MCF 10A (cell line): Measurements from ENCODE around the gene ZNRF3. TPM values are rescaled to one million over a fixed set of nuclear protein-coding genes. Genes with fewer than 3 reads are reported as not detected.

ENCODE experiments used
- BruUV-seq: library from RNA; stranded (reverse); fragments of 400-500 nt; replicated peaks from 2 replicates; lab custom pipeline; 2021; lab: Mats Ljungman, UMichigan
- CTCF ChIA-PET: fragments of 300-600 bp; sonication (Branson Sonifier 250); formaldehyde crosslinking; extraction: SDS; loops from one replicate; lab custom pipeline; 2021; ENCODE audit warnings: antibody characterized with exemption, inconsistent platforms; lab: Yijun Ruan, JAX
- POLR2A ChIA-PET: fragments of 300-600, 350-650 bp; sonication (Branson Sonifier 250); formaldehyde crosslinking; extraction: SDS; loops from one replicate; lab custom pipeline; 2020; ENCODE audit warnings: antibody characterized with exemption, inconsistent platforms; lab: Yijun Ruan, JAX
- DNase-seq: peaks from one replicate; pipeline ENCODE4 v3.0.0-alpha.2; 2018; ENCODE audit not compliant: unreplicated experiment
- H3K27ac Mint-ChIP-seq: one replicate; pipeline ENCODE4 v1.8.0; 2022; ENCODE audit warnings: mild to moderate bottlenecking, low read depth, mixed read lengths; ENCODE audit not compliant: unreplicated experiment
- H3K27me3 Mint-ChIP-seq: one replicate; pipeline ENCODE4 v1.8.0; 2022; ENCODE audit warnings: mixed read lengths; ENCODE audit not compliant: insufficient read depth, unreplicated experiment
- H3K36me3 Mint-ChIP-seq: one replicate; pipeline ENCODE4 v1.8.0; 2022; ENCODE audit warnings: mild to moderate bottlenecking, moderate library complexity, mixed read lengths; ENCODE audit not compliant: insufficient read depth, unreplicated experiment
- H3K4me1 Mint-ChIP-seq: one replicate; pipeline ENCODE4 v1.8.0; 2022; ENCODE audit warnings: mixed read lengths; ENCODE audit not compliant: insufficient read depth, unreplicated experiment
- H3K4me3 Mint-ChIP-seq: one replicate; pipeline ENCODE4 v1.8.0; 2022; ENCODE audit warnings: mild to moderate bottlenecking, moderate library complexity, mixed read lengths; ENCODE audit not compliant: unreplicated experiment
- H3K9me3 Mint-ChIP-seq: one replicate; pipeline ENCODE4 v1.8.0; 2022; ENCODE audit warnings: mixed read lengths; ENCODE audit not compliant: unreplicated experiment
- CTCF ChIP-seq: fragments of 200-600 bp; IDR thresholded peaks from one replicate; pipeline ENCODE4 v1.8.0; 2022; ENCODE audit warnings: antibody characterized with exemption, mild to moderate bottlenecking; ENCODE audit not compliant: unreplicated experiment
- intact Hi-C: fragments of 100-400 bp; cut with micrococcal nuclease; formaldehyde crosslinking; loops from 2 replicates; pipeline ENCODE4 v1.14.1; 2022
- total RNA-seq: library from RNA; stranded (reverse); gene quantifications from 2 replicates; pipeline ENCODE4 v1.2.3, GENCODE V29; 2022

ZNRF3 gene
- total RNA-seq, 1 experiment from 2014 or later, result 7.1 TPM

- no TSS peak for BruUV-seq
- no peak overlapping the region for H3K4me3 Mint-ChIP-seq
- H3K36me3 Mint-ChIP-seq, result no peaks in the 10 kb centered on the region
- intact Hi-C loops, result no loop called here
- no peak for TF ChIP-seq CTCF
- no peak overlapping the region for H3K27ac Mint-ChIP-seq
- ChIA-PET CTCF (interaction anchor here (1.1 kb wide), 1 partner anchor 92 kb away, joined by 3 read pairs; no protein-coding TSS in a partner anchor), POLR2A (interaction anchor here (0.6 to 0.8 kb wide), 4 partner anchors 9 to 50 kb away, joined by 3 read pairs; no protein-coding TSS in a partner anchor)
- H3K4me1 Mint-ChIP-seq, result peaks cover 14% of the 10 kb centered on the region
- no peaks in the 10 kb centered on the region for H3K9me3 Mint-ChIP-seq
- DNase-seq, result no peak
- H3K27me3 Mint-ChIP-seq, result no peaks in the 10 kb centered on the region
These were observed 37.6 kb downstream of the ZNRF3 start for GRCh38 chr22:28920757-28921584.

GRCh38 chr22:28921585-28921879 lies 38.2 kb downstream of the ZNRF3 start:
- no peaks in the 10 kb centered on the region for H3K36me3 Mint-ChIP-seq
- no peak overlapping the region for H3K27ac Mint-ChIP-seq
- intact Hi-C loops, result no loop called here
- ChIA-PET POLR2A (interaction anchor here (0.7 kb wide), 1 partner anchor 43 kb away, joined by 3 read pairs; no protein-coding TSS in a partner anchor), CTCF (no interaction called here)
- H3K4me3 Mint-ChIP-seq, result no peak overlapping the region
- peaks cover 14% of the 10 kb centered on the region for H3K4me1 Mint-ChIP-seq
- H3K27me3 Mint-ChIP-seq, result no peaks in the 10 kb centered on the region
- no peak for TF ChIP-seq CTCF
- no TSS peak for BruUV-seq
- no peaks in the 10 kb centered on the region for H3K9me3 Mint-ChIP-seq
- DNase-seq, result no peak

- TF ChIP-seq CTCF, result no peak
- Mint-ChIP-seq H3K9me3 (no peaks in the 10 kb centered on the region), H3K36me3 (no peaks in the 10 kb centered on the region), H3K4me1 (peaks cover 19% of the 10 kb centered on the region), H3K27me3 (no peaks in the 10 kb centered on the region), H3K4me3 (no peak overlapping the region), H3K27ac (no peak overlapping the region)
- no peak for DNase-seq
- intact Hi-C loops, result no loop called here
- ChIA-PET CTCF (no interaction called here), POLR2A (interaction anchor here (0.6 to 0.7 kb wide), 2 partner anchors 10 to 290 kb away, joined by 3 to 5 read pairs; no protein-coding TSS in a partner anchor)
- no TSS peak for BruUV-seq
These were observed 39.3 kb downstream of the ZNRF3 start for GRCh38 chr22:28922540-28923244.
